Right cardiac atrium (tissue), 5 donors: ENCODE results near the gene MTHFS. TPM values are rescaled to one million over a fixed set of nuclear protein-coding genes. Genes with fewer than 3 reads are reported as not detected.
A peak's percentile ranks its signal among the peaks of the same experiment; 100 is the strongest.

Experiments used
- ATAC-seq, 2 donors: fragments of 200-7000 bp; cut with Tn5 transposase; one replicate each; pipeline versions ENCODE4 v1.8.0 to v1.9.1; 2020; ENCODE audit warnings: moderate library complexity in 2 of 2, mild to moderate bottlenecking in 1 of 2
- DNase-seq, 3 donors: peaks; one replicate each; pipeline ENCODE4 v3.0.0-alpha.2; 2020
- H3K27ac ChIP-seq: one replicate; pipeline ENCODE4 v1.5.1; 2013; ENCODE audit warnings: mild to moderate bottlenecking, low read length, control low read depth, moderate library complexity
- H3K27me3 ChIP-seq: one replicate; pipeline ENCODE4 v1.6.1; 2013; ENCODE audit not compliant: control insufficient read depth, insufficient read depth
- H3K4me1 ChIP-seq: one replicate; pipeline ENCODE4 v1.6.1; 2013; ENCODE audit warnings: low read length; ENCODE audit not compliant: control insufficient read depth, insufficient read depth
- H3K4me3 ChIP-seq: one replicate; pipeline ENCODE4 v1.5.1; 2013; ENCODE audit warnings: low read length, control low read depth
- H3K9me3 ChIP-seq: one replicate; pipeline ENCODE4 v1.6.1; 2013; ENCODE audit warnings: low read length; ENCODE audit not compliant: control insufficient read depth
- WGBS: extraction: QIAGEN DNeasy Blood & Tissue Kit; methylation state at CpG from one replicate; pipeline ENCODE4 v1.1.7; 2013; 5-methylcytosine and 5-hydroxymethylcytosine counted together
- intact Hi-C, 4 donors: fragments of 100-400 bp; cut with DNase I; formaldehyde crosslinking; loops; one replicate each; pipeline versions ENCODE4 v1.11.0 to v1.14.0; 2022 to 2023
- polyA plus RNA-seq: library from polyadenylated mRNA; stranded (reverse); fragments of 200-250 nt; gene quantifications from one replicate; pipeline ENCODE4 v1.2.3, GENCODE V29; 2013
- total RNA-seq, 4 donors: library from RNA; stranded (reverse); fragmentation: NEBNext Ultra II Directional; extraction: Animal tissue kit (Norgen Biotek cat#: 25700); gene quantifications; one replicate each; pipeline ENCODE4 v1.2.1, GENCODE V29; 2021
- donor health status: healthy with polysubstance abuse.
- donor health status: DM: no; HTN: yes; CAD: no.
- donor health status: DM: no; HTN: no; CAD: no.
- donor health status: DM: no; HTN: yes; CAD: no; lungs with severe emphysema.
- donor health status: DM: yes; HTN: yes; CAD: no.

Gene MTHFS
- total and polyA plus RNA-seq, 5 donors, result 12.3 to 35.2 (median 18.9) TPM

DNA sequence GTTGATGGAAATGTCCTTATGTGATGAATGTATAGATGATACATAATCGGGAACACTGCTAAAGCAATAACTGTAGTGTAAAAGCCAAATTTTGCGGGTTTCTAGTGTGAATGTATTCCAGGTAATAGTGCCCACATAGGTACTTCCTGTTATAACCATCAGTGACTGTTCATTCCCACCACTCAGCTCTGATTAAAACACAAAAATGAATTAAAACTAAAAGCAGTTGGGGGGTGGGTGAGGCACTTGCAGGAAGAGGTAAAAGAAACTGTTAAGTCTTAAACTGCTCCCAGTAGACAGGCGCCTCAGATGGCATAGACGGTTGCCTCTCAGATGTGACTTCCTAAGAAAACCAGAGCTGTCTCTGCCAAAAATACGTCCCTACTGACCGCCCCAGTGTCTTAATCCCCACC lies 893 bp upstream of the MTHFS start:
- no peaks in the 10 kb centered on the region for H3K9me3 ChIP-seq

DNA sequence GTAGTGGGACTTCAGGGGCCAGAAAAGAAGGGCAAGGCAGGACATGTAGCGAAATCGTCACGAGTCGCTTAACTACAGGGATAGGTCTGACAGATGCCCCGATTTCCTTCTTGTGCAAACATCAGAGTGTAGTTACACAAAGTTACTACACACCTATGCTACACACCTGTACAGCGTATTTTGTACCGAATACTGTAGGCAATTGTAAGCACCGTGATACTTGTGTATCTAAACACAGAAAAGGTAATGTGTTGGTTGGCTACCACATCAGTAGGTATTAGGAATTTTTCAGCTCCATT lies 515 bp upstream of the MTHFS start:
- intact Hi-C loops, result no loop called here
- no peaks in the 10 kb centered on the region for H3K4me1 ChIP-seq
- peak overlapping the region; percentile 77 for H3K4me3 ChIP-seq
- H3K27ac ChIP-seq, result peak overlapping the region; percentile 90
- DNase-seq, result no peak
- H3K9me3 ChIP-seq, result no peaks in the 10 kb centered on the region
- 30% methylated on average over 8 of the region's 8 CpGs for WGBS
- no peaks in the 10 kb centered on the region for H3K27me3 ChIP-seq
- ATAC-seq, result no peak

More for the DNA sequence above, 893 bp upstream of the MTHFS start:
- DNase-seq (no peak), ATAC-seq (no peak)
- Histone ChIP-seq H3K4me3 (peak overlapping the region; percentile 77), H3K4me1 (no peaks in the 10 kb centered on the region), H3K27me3 (no peaks in the 10 kb centered on the region), H3K27ac (peak overlapping the region; percentile 30)
- WGBS, result 81% methylated on average over 6 of the region's 6 CpGs
- intact Hi-C loops, result no loop called here

DNA sequence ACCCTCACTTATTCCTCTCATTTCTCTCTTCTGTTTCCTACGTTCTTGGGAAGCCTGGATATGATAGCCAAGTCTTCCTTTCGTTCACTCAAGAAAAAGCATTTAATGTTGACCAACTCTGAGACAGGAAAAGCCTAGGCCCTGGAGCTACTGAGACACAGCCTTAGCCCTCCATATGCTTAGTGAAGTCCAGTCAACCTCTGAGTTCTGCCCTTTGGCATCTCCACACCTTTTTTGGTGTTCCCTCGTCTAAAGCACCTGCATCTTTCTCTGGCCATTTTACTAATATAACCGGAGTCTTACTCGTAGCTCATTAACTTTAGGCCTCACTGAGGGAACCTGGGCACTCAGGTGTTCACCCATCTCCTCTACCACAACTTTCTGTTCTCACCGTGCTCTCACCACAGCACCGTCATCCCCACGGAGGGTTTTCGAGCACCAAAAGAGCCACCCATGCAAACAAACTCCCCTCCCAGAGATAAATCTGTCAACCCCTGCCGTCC lies 632 bp downstream of the MTHFS start:
- peak overlapping the region; percentile 77 for H3K4me3 ChIP-seq
- H3K9me3 ChIP-seq, result no peaks in the 10 kb centered on the region
- no peaks in the 10 kb centered on the region for H3K27me3 ChIP-seq
- WGBS, result 12% methylated on average over 10 of the region's 10 CpGs
- DNase-seq, result no peak
- intact Hi-C loops, result no loop called here
- no peak for ATAC-seq
- no peaks in the 10 kb centered on the region for H3K4me1 ChIP-seq
- H3K27ac ChIP-seq, result peak overlapping the region; percentile 24

DNA sequence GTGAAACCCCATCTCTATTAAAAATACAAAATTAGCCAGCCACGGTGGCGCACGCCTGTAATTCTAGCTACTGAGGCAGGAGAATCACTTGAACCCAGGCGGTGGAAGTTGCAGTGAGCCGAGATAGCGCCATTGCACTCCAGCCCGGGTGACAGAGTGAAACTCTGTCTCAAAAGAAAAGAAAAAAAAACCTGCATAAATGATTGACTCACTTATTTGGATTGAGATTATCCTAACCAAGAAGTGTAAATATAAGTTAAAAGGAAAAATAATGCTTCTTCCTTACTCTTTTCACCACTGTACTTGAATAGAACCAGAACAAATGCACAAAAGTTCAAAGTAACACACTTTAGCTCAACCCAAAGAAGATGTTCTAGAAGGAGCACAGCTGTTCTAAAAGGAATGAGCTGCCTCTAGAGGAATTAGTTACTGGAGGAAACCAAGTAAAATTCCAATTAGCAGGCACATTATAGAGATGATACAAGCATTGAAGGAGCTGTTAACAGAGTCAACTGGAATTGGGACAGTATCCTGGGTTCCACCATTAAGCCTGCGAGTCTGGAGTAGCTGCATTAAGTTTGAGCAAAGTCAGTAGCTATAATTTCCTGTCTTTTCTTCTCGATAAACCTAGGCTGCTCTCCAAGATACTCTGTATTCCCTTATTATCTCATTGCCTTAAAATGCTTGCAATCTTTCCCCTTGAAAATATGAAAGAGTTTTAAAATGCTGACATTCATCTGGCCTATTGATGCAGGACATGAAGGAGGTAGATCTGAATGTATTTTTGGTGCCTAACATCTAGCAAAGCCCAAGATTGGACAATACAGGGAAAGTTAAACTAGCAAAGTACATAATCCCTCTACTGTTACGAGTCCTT lies 9.5 kb downstream of the MTHFS start:
- intact Hi-C loops, result no loop called here
- DNase-seq (no peak), ATAC-seq (no peak)
- Histone ChIP-seq H3K27ac (no peak overlapping the region), H3K27me3 (no peaks in the 10 kb centered on the region), H3K9me3 (no peaks in the 10 kb centered on the region), H3K4me3 (no peak overlapping the region), H3K4me1 (no peaks in the 10 kb centered on the region)
- WGBS, result 82% methylated on average over 10 of the region's 10 CpGs

DNA sequence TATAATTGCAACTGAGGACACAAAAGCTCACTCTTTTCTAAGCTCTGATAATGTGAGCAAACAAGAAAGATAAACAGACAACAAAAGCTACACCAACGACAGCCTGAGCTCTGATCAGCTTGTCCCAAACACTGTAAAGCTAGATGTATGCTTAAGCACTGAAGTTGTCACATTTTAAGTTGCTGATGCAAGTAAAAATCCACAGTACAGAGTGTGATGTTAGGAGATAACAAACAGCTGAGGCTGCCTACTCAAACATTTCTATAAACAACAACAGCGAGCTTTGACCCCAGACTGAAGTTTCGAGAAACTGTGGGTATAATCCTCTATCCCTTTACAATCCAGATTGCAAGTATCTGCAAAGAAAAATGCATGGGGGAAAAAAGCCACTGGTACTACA lies 10.7 kb downstream of the MTHFS start:
- ATAC-seq (no peak), DNase-seq (no peak)
- 69% methylated on average over 3 of the region's 3 CpGs for WGBS
- H3K4me1 ChIP-seq, result peaks cover 2% of the 10 kb centered on the region
- H3K9me3 ChIP-seq, result no peaks in the 10 kb centered on the region
- intact Hi-C loops, result no loop called here
- no peaks in the 10 kb centered on the region for H3K27me3 ChIP-seq
- H3K27ac ChIP-seq, result no peak overlapping the region
- H3K4me3 ChIP-seq, result no peak overlapping the region

DNA sequence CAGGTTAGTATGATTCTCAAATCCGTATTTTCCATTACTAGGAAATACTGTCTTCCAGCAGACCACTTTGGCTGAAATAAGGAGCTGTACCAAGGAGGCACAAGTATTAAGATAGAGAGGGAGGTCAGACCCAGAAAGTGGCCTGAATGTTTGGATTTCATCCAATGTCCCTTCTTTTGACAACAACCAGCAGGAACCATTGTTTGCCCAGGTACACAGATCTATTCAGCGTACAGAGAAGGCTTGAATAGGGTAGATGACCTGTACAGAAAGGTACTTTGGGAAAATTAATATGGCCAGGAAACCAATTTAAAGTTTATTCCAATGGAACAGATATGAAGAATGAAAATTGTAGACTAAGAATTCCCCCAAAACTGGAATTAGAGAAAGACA lies 12.6 kb downstream of the MTHFS start:
- intact Hi-C loops, result no loop called here
- H3K27ac ChIP-seq, result no peak overlapping the region
- H3K9me3 ChIP-seq, result no peaks in the 10 kb centered on the region
- WGBS, result 95% methylated on average over 2 of the region's 2 CpGs
- H3K4me1 ChIP-seq, result peaks cover 2% of the 10 kb centered on the region
- no peak overlapping the region for H3K4me3 ChIP-seq
- no peaks in the 10 kb centered on the region for H3K27me3 ChIP-seq
- no peak for DNase-seq
- ATAC-seq, result no peak

DNA sequence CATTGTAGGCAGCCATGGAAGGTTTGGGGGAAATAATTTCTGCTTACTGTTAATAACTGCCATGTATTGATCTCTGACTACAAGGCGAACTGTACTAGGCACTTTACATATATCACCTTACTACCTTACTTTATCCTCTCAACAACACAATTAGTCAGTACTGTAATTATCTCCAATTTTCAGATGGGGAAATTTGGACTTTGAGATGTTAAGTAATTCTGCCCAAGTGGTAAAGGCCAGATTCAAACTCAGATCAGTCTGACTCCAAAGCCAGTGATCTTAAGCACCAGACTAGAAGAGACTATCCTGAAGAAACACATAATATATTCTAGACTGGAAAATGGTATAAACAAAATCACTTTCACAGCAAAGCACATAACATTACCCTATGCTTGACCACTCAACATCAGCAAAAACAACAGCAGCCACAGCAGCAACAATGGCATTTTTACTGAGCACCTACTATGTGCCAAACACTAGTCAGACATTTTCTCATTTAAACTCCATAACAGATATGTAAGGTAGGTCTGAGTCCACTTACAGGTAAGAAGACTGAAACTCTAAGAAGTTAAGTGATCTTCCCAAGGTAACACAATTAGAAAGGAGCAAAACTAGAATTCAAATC lies 13.1 kb downstream of the MTHFS start:
- intact Hi-C loops, result no loop called here
- DNase-seq, result no peak
- H3K4me1 ChIP-seq, result peaks cover 2% of the 10 kb centered on the region
- no peak overlapping the region for H3K4me3 ChIP-seq
- ATAC-seq, result no peak
- no peak overlapping the region for H3K27ac ChIP-seq
- no peaks in the 10 kb centered on the region for H3K9me3 ChIP-seq
- 98% methylated on average over 1 of the region's 1 CpG for WGBS
- H3K27me3 ChIP-seq, result no peaks in the 10 kb centered on the region

DNA sequence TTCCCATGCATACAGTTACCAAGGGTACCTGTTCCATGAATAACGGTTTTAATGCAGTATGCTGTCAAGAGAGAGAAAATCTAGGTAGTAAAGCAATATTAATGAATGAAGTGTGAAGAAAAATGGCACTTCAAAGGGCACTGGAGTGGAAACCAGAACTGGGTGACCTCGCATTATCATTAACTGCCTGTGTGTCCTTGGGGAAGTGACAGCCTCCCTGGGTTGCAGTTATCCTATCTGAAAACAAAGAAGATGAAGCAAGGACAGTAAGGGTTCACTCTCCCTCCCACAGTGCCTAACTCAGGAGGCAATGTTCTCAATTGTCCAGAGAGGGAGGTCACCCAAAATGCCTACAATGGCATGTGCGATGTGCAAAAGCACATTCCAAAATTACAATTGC lies 15.1 kb downstream of the MTHFS start:
- no peak overlapping the region for H3K4me3 ChIP-seq
- WGBS, result 83% methylated on average over 3 of the region's 3 CpGs
- no peak overlapping the region for H3K27ac ChIP-seq
- no peak for ATAC-seq
- peaks cover 2% of the 10 kb centered on the region for H3K4me1 ChIP-seq
- intact Hi-C loops, result no loop called here
- no peaks in the 10 kb centered on the region for H3K27me3 ChIP-seq
- peaks cover 5% of the 10 kb centered on the region for H3K9me3 ChIP-seq
- no peak for DNase-seq

DNA sequence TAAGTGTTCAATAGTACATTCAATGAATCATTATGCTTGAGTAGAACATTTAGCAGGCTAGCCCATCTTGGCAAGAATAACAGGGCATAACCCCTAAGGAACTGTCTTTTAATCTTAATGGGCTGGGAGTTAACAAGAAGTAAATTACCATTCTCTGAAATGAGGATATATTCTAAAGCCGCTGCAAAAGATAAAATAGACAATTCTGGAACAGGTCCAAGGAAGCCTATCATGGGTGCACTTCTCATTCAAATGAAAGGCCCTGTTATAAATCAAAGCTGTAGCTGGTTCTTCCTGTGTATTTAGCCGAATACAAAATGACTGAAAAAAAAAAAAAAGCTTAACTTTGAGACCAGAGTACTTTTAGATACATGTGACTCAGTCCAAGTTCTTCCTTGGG lies 15.6 kb downstream of the MTHFS start:
- intact Hi-C loops, result no loop called here
- H3K27me3 ChIP-seq, result no peaks in the 10 kb centered on the region
- H3K4me1 ChIP-seq, result peaks cover 2% of the 10 kb centered on the region
- no peak for ATAC-seq
- WGBS, result 43% methylated on average over 2 of the region's 2 CpGs
- DNase-seq, result no peak
- H3K27ac ChIP-seq, result no peak overlapping the region
- H3K9me3 ChIP-seq, result peaks cover 5% of the 10 kb centered on the region
- no peak overlapping the region for H3K4me3 ChIP-seq

DNA sequence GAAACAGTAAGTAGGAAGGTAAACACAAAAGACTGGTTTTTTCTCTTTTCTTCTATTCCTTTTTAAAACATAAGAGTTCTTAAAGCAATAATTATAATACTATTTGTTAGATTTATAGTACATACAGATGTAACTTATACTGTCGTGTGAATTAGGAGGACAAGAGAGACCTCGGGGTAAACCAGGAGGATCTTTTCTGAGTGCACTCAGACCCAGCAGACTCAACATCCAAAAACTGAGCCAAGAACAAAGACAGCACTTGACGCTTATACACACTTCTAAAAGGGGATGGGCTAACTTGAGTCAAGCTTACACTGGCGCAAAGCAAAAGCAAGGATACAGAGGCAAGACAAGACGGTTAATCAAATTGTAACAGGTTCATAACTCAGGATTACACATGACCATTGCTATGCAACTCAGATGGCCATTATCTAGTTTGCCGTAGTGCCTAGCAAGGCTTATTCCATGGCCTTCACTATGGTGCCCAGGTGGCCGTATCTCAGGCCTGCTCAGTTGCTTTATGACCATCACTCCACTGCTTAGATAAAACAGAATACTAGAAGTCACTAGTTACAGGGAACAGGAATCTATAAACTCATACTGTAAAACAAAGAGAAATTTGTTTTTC lies 18.6 kb downstream of the MTHFS start:
- H3K4me3 ChIP-seq, result no peak overlapping the region
- 88% methylated on average over 7 of the region's 7 CpGs for WGBS
- peaks cover 2% of the 10 kb centered on the region for H3K4me1 ChIP-seq
- H3K27ac ChIP-seq, result no peak overlapping the region
- intact Hi-C loops, result no loop called here
- peaks cover 5% of the 10 kb centered on the region for H3K9me3 ChIP-seq
- no peak for DNase-seq
- H3K27me3 ChIP-seq, result no peaks in the 10 kb centered on the region
- no peak for ATAC-seq

DNA sequence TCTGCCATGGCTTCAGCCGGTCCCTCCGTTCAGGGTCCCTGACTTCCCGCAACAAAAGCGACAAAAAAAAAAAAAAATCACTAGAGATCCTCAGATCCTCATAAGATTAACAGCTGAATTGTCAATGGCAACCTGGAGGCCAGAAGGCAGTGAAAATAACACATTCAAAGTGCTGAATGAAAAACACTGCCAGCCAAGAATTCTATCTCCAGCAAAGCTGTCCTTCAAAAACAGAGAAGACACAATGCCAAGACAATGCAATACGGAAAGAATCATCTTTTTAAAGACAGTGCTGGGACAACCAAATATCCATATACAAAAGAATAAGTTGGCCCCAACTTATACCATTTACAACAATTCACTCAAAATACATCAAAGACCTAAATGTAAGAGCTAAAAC lies 21.6 kb downstream of the MTHFS start:
- Histone ChIP-seq H3K4me3 (no peak overlapping the region), H3K27me3 (no peaks in the 10 kb centered on the region), H3K27ac (no peak overlapping the region), H3K9me3 (peaks cover 5% of the 10 kb centered on the region), H3K4me1 (no peaks in the 10 kb centered on the region)
- WGBS, result 97% methylated on average over 5 of the region's 5 CpGs
- DNase-seq (no peak), ATAC-seq (no peak)
- intact Hi-C loops, result no loop called here
